HG03354 (cell line): ENCODE results near the gene AGAP1.

Experiments
- ATAC-seq: cut with Tn5 transposase; IDR thresholded peaks from one replicate; pipeline ENCODE4 v1.9.1; 2021; ENCODE audit warnings: mild to moderate bottlenecking; ENCODE audit not compliant: unreplicated experiment, poor library complexity, severe bottlenecking

AGAP1 gene

GRCh38 chr2:236168110-236169080, 674.6 kb downstream of the AGAP1 start, which contains the start of gene GBX2:
TSS of gene GBX2 (minus strand) at chr2:236168386. CDS start at chr2:236167971, 415 bp downstream.
- ATAC-seq: no peak

DNA sequence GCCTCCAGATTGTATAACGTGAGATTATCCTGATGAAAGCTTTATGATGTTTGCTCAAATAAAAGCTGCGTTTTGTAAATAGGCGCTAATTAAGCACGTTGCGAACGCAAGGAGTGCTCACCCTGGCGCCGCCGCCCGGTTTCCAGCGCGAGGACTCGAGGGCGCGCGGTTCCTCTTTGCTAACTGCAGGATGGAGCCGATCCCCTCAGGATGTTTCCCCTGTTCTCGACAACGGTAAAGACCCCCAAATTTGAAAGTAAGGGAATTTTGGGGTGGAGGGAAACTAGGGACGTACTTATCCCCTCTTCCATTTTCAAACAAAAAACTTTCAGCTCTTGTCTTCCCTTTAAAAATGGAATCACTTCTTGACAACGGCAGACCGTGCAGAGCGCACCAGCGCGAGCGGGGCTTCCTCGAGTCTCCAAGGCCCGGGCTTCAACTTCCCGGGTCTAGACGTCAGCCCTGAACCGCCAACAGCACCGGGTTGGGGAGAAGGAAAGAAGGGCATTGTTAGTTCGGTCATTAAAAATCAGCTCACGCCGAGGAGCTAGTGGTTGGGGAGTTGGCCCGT, 675.4 kb downstream of the AGAP1 start:
- ATAC-seq: no peak

GRCh38 chr2:236169741-236170589, 676.1 kb downstream of the AGAP1 start:
- no peak for ATAC-seq

GRCh38 chr2:236170590-236171165, 676.8 kb downstream of the AGAP1 start:
- no peak for ATAC-seq

DNA sequence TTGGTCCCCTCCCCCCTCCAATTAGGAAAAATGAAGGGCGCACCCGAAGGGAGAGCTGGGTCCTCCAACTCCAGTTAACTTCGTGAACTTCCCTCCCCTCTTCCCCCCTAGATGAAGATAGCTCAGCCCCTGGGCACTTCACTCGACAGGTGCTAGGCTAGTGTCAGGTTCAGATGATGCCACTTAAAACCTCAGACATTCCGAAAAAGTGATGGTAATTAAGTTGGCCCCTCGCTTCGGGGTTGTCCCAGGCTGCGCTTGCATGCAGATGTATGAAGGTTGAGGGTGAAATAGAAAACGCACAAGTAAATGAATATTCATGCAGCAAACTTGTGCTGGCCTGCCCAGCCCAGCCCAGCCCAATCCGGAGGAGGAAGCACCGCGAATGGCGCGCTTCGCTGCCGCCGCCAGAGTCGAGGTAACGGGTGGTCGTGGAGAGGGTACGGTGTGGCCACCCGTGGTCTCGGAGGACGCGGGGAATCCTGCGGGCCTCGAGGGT, 677.4 kb downstream of the AGAP1 start:
- ATAC-seq: no peak

DNA sequence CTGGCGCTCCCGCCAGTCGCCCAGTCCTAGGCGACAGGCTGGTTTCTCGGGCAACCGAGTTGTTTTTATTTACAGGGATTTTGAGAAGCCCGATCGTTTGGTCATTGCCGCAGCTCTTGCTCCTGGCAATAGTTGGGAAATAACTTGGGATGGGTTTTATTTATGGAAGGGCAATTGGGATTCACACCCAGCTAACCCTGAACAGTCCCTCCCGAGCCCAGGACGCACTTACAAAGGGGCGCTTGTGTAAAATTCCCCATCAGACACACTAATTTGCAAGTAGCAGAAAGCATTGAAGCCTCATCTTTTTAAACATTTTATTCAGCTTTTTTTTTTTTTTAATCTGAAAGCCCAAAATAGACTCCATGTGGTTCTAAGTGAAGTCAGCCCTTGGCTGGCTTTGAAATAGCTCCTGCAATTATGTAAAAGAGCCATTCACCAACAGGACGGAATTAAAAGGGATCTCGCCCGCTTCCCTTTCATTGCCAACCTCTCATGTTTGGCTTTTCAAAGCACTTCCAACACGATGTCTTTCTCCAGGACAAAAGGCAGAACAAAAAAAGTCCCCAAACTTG, 677.9 kb downstream of the AGAP1 start:
- ATAC-seq: no peak

GRCh38 chr2:236172255-236173035, 678.6 kb downstream of the AGAP1 start:
- no peak for ATAC-seq

DNA sequence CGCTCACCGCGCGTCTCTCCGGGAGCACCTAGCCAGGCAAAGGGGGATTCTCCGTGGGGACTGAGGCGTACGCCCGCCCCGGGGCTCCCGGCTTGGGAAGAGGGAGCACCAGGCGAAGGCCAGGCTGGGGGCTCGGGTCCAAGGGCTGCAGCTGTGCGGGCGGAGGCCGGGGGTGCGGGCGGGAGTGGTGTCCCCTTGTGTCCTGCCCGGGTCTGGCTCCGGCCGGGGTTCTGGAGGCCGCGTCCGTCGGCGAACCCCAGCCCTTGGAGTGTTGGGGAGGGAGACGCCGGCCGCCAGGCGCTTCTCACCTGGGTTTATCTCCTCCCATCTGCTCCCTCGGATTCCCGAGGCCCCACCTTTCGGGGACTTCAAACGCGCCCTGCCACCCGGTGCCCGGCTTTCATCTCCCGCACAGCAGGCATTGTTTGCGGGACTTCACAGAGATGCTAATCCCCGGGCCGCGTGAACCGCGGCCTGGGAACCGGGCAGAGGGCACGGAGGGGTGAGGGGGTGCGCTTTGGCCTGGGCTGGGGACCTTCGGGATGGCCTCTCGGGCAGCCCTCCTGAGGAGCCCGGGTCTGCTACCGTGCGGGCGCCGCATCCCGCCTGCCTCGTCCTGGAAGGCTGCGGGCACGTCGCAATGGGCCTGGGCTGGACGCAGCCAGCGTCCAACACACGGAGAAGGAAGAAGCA, 679.3 kb downstream of the AGAP1 start:
- no peak for ATAC-seq

DNA sequence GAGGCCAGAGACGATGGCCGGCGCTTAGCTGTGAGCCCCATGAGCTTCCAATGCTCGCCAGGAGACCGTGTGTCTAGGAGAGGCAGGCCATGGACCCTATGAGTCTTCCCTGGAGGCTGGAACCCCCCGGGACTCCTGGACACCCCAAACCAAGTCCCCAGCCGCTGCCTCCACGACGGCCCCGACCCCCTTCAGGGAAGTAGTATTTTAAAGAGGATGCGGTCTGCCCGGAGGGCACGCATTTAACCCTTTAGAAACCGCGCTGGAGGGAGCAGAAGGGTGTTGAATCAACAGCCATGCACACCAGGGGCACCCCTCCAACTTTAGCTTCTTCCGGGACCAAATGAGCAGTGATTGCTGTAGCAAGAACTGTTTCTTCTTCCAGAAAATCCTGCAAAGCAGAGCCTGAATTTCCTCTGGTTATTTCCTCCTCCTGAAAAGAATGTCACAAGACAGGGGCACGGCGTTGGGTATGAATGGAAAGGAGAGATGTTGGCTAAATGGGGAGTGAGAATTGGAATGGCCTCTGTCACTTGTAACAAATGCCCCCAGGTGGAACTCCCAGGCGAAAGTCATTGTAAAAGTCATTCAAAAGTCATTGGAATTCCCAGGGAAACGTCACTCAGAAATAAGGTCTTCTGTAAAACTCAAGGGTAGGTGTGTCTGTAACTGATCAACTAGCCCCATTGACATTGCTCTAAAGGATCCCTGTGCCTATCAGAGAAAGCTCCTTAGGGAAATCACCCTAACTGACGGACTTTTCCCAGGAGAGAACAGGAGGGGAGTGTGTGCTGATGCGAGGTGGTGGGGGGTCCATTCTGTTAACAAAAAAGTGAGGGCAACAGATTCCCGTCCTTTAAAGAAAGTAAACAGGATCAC, 680.1 kb downstream of the AGAP1 start:
- no peak for ATAC-seq

GRCh38 chr2:236175548-236176150, 681.8 kb downstream of the AGAP1 start:
- ATAC-seq: no peak

GRCh38 chr2:236176417-236176816, 682.6 kb downstream of the AGAP1 start:
- no peak for ATAC-seq

DNA sequence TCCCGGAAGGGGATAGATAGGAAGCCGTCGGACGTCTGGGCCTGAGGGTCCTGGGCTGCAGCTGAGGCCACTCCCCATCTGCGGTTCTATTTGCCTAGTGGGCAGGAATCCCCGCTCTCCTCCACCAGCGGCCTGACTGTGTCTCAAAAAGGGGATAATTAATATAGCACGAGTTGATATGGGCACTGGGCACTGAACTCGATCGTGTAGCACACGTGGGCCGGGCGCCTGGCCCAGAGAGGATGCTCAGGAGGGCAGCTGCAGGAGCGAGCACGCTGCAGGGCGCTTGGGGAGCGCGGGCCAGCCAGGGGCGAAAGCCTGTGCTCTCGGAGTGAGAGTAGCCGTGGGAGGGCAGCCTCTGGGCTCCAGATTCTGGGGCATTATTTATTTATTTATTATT, 683.1 kb downstream of the AGAP1 start:
- no peak for ATAC-seq

DNA sequence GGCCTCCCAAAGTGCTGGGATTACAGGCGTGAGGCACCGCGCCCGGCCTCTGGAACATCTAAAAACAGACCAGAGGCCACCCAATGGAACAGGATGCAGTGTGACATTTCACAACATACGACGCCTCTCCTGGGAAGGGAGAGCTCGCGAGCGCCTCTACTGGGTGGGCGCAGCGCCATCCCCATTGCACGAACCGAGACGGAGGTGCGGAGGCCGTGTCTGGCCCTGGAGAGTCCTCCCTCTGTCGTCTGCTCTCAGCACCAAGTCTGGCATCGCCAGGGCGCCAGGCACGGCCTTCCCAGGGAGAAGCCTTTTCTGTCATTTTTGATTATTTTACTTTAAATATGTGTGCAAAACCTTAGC, 683.7 kb downstream of the AGAP1 start:
- ATAC-seq: peak; percentile 56

DNA sequence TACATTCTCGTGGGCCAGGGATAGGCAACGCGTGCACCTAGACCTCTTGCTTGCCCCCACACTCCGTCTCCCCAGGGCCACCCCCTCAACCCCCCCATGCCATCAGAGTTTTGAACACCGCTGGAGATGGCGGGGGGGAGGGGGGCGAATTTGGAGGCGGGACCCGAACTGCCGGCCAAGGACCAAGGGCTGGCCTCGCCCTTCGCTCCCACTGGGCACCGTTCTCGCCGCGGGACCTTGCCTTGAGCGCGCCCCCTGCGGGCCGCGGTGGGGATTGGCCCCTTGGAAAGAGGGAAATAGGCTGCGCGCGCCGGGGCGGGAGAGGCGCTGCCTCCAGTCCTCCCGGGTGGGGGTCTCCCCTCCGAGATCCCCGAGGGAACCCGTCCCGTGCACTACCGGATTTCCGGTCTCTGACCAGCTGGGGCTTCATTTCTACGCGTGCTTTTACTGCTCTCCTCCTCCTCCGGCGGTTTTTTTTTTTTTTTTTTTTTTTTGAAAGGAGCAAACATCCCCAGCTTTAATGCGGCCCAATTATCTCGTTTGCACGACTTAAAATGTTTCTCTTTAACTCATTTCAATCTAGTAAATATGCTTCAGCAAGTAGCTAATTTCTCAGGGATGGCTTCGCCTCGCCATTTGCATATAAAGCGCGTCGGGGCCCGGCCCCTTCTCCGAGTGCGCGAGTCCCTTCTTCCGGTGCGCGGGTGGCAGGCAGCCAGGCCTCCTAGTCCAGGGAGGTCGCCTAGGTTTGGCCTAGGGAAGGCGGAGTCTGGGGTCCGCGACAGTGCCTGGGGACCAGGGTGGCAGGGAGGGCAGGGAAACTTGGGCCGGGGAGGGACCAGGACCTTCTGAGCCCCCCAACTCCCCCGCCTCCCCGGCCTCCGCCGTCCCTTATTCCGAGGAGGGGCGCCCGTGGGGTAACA, 684.4 kb downstream of the AGAP1 start:
- ATAC-seq: peak; percentile 48

GRCh38 chr2:236178890-236179235, 685.0 kb downstream of the AGAP1 start:
- ATAC-seq: no peak
